IMR-90 (cell line): ENCODE results near the gene UNC50. TPM values are rescaled to one million over a fixed set of nuclear protein-coding genes. Genes with fewer than 3 reads are reported as not detected.

Experiments
- ATAC-seq: fragments of 200-7000 bp; cut with Tn5 transposase; 2 replicates; pipeline ENCODE4 v1.9.1; 2020; ENCODE audit warnings: low read depth, mild to moderate bottlenecking, moderate library complexity
- BruUV-seq: library from RNA; stranded (reverse); fragments of 400-500 nt; replicated peaks from 2 replicates; lab custom pipeline; 2021; lab: Mats Ljungman, UMichigan
- CTCF ChIA-PET: fragments of 300-600 bp; formaldehyde crosslinking; extraction: SDS; loops from one replicate; lab custom pipeline; 2021; ENCODE audit warnings: antibody characterized with exemption; lab: Yijun Ruan, JAX
- POLR2A ChIA-PET: fragments of 300-600 bp; sonication (Branson Sonifier 250); formaldehyde crosslinking; loops from one replicate; lab custom pipeline; 2022; ENCODE audit warnings: antibody characterized with exemption; ENCODE audit not compliant: unreplicated experiment; lab: Charles Lee
- DNase-seq: peaks from one replicate; pipeline ENCODE4 v3.0.0; 2013
- H2AFZ ChIP-seq: replicated peaks from 2 replicates; pipeline ENCODE3; 2013; ENCODE audit warnings: low read length, mild to moderate bottlenecking; ENCODE audit not compliant: poor library complexity
- H2AK5ac ChIP-seq: 2 replicates; pipeline ENCODE4 v1.6.1; 2013; ENCODE audit warnings: low read depth, low read length, inconsistent platforms
- H2AK9ac ChIP-seq: replicated peaks from 2 replicates; pipeline ENCODE3; 2013; ENCODE audit warnings: mild to moderate bottlenecking, low read depth, low read length, moderate library complexity; ENCODE audit not compliant: poor library complexity
- H2BK120ac ChIP-seq: 2 replicates; pipeline ENCODE4 v1.6.1; 2013; ENCODE audit warnings: low read depth, low read length, inconsistent platforms
- H2BK15ac ChIP-seq: 3 replicates; pipeline ENCODE4 v1.6.1; 2013; ENCODE audit warnings: low read depth, low read length, inconsistent platforms
- H2BK20ac ChIP-seq: 2 replicates; pipeline ENCODE4 v1.6.1; 2013; ENCODE audit warnings: low read depth, mild to moderate bottlenecking, inconsistent platforms, low read length, moderate library complexity
- H2BK5ac ChIP-seq: 2 replicates; pipeline ENCODE4 v1.6.1; 2013; ENCODE audit warnings: mild to moderate bottlenecking, low read depth, low read length, inconsistent platforms; ENCODE audit not compliant: poor library complexity, severe bottlenecking
- H3K14ac ChIP-seq: replicated peaks from 2 replicates; pipeline ENCODE4 v1.6.1; 2013; ENCODE audit warnings: low read depth, low read length, inconsistent platforms
- H3K18ac ChIP-seq: 2 replicates; pipeline ENCODE4 v1.6.1; 2013; ENCODE audit warnings: low read depth, low read length, control low read depth
- H3K23ac ChIP-seq: 2 replicates; pipeline ENCODE4 v1.6.1; 2013; ENCODE audit warnings: low read depth, low read length, inconsistent platforms
- H3K27ac ChIP-seq: 2 replicates; pipeline ENCODE4 v1.5.1; 2013; ENCODE audit warnings: mild to moderate bottlenecking, control low read depth, low read length; ENCODE audit not compliant: insufficient read depth
- H3K27me3 ChIP-seq: 2 replicates; pipeline ENCODE4 v1.6.1; 2013; ENCODE audit warnings: low read length; ENCODE audit not compliant: control insufficient read depth, insufficient read depth
- H3K36me3 ChIP-seq: 2 replicates; pipeline ENCODE4 v1.6.1; 2013; ENCODE audit warnings: low read length, mixed read lengths; ENCODE audit not compliant: control insufficient read depth, insufficient read depth
- H3K4ac ChIP-seq: 2 replicates; pipeline ENCODE4 v1.6.1; 2013; ENCODE audit warnings: low read depth, low read length, inconsistent platforms
- H3K4me1 ChIP-seq: 2 replicates; pipeline ENCODE4 v1.6.1; 2013; ENCODE audit warnings: low read length, mixed read lengths; ENCODE audit not compliant: control insufficient read depth, insufficient read depth
- H3K4me2 ChIP-seq: 2 replicates; pipeline ENCODE4 v1.6.1; 2013; ENCODE audit warnings: low read depth, mild to moderate bottlenecking, control low read depth, low read length, moderate library complexity
- H3K4me3 ChIP-seq: 2 replicates; pipeline ENCODE4 v1.5.1; 2013; ENCODE audit warnings: low read depth, mild to moderate bottlenecking, control low read depth, low read length, moderate library complexity; ENCODE audit not compliant: insufficient read depth
- H3K56ac ChIP-seq: 2 replicates; pipeline ENCODE4 v1.6.1; 2013; ENCODE audit warnings: low read length, inconsistent platforms; ENCODE audit not compliant: insufficient read depth; ENCODE audit errors: extremely low read depth
- H3K79me1 ChIP-seq, 2 experiments: 2 replicates each; pipeline ENCODE4 v1.6.1; 2013; ENCODE audit warnings: low read length in 2 of 2, inconsistent platforms in 1 of 2, low read depth in 1 of 2
- H3K9ac ChIP-seq: 2 replicates; pipeline ENCODE4 v1.6.1; 2013; ENCODE audit warnings: low read depth, low read length, control low read depth
- H3K9me1 ChIP-seq: 2 replicates; pipeline ENCODE4 v1.6.1; 2013; ENCODE audit warnings: low read length, inconsistent platforms; ENCODE audit not compliant: insufficient read depth
- H3K9me3 ChIP-seq: 2 replicates; pipeline ENCODE4 v1.6.1; 2013; ENCODE audit warnings: low read length; ENCODE audit not compliant: control insufficient read depth, insufficient read depth
- H4K20me1 ChIP-seq: 2 replicates; pipeline ENCODE4 v1.6.1; 2013; ENCODE audit warnings: low read length, inconsistent platforms; ENCODE audit not compliant: insufficient read depth
- H4K5ac ChIP-seq: 2 replicates; pipeline ENCODE4 v1.6.1; 2013; ENCODE audit warnings: mild to moderate bottlenecking, low read depth, low read length, control low read depth
- H4K8ac ChIP-seq, 2 experiments: 2 replicates each; pipeline ENCODE4 v1.6.1; 2013; ENCODE audit warnings: low read depth in 2 of 2, low read length in 2 of 2, control low read depth in 1 of 2, inconsistent platforms in 1 of 2
- H4K91ac ChIP-seq: 2 replicates; pipeline ENCODE4 v1.6.1; 2013; ENCODE audit warnings: low read depth, low read length, inconsistent platforms; ENCODE audit not compliant: insufficient read depth
- MXI1 ChIP-seq: IDR thresholded peaks from 2 replicates; pipeline ENCODE4 v1.6.1; 2012; ENCODE audit warnings: low read depth, mild to moderate bottlenecking, low read length, moderate library complexity, borderline replicate concordance
- RCOR1 ChIP-seq: IDR thresholded peaks from 2 replicates; pipeline ENCODE4 v1.6.1; 2012; ENCODE audit warnings: mild to moderate bottlenecking, low read length, improper control_type of control experiment; ENCODE audit not compliant: insufficient replicate concordance
- WGBS, 2 experiments: methylation state at CpG; one replicate each; pipeline versions ENCODE4 v1.1.5 to v1.1.7; 2013; ENCODE audit warnings: missing lambda C conversion rate in 2 of 2; ENCODE audit not compliant: insufficient read length in 1 of 2; ENCODE audit errors: extremely low coverage in 2 of 2; 5-methylcytosine and 5-hydroxymethylcytosine counted together
- dilution Hi-C: fragments of 300-500 bp; cut with HindIII; formaldehyde crosslinking; loops from one replicate; pipeline ENCODE4 v1.14.3; 2018; ENCODE audit warnings: low sequenced_read_pairs; ENCODE audit not compliant: unreplicated experiment
- in situ Hi-C: fragments of 300-500 bp; cut with MboI; formaldehyde crosslinking; loops from 3 replicates; pipeline ENCODE4 v1.14.3; 2019; ENCODE audit warnings: low sequenced_read_pairs, inconsistent platforms, mixed read lengths
- intact Hi-C: fragments of 100-400 bp; cut with micrococcal nuclease; formaldehyde crosslinking; loops from 2 replicates; pipeline ENCODE4 v1.10.0; 2022
- polyA plus RNA-seq, 3 experiments: library from polyadenylated mRNA; depleted of rRNA; stranded (reverse); fragments of >200 nt; gene quantifications; 2 replicates each; pipeline ENCODE4 v1.2.3, GENCODE V29; 2012; ENCODE audit warnings: low replicate concordance in 1 of 3
- total RNA-seq: library from RNA; depleted of rRNA; stranded (reverse); fragments of >200 nt; gene quantifications from 2 replicates; pipeline ENCODE4 v1.2.3, GENCODE V29; 2012

UNC50 gene
- total and polyA plus RNA-seq, 2 of the 4 experiments (the other 2 are of a cell fraction), result 18.3 to 34.1 TPM

DNA sequence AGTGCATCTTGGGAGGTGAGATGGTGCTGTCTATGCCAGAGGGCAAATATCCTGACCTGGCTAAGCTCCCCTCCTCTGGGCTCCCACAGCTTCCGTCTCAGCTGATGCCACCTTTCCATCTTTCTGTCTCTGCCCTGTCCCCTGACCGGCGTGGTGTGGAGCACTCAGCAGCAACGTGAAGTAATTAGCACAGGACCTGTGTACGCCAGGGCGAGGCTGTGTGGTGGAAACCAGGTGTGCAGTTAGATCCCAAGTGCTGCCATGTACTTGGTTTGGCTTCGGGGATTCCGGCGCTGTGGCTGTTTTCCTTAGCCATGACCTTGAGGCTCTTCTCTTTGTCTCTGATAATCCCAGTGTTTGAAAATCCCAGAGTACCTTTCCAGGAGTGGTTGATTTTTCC, 36.6 kb upstream of the UNC50 start:
- Histone ChIP-seq H2AFZ (no peak overlapping the region), H2AK5ac (no peak overlapping the region), H3K9me1 (peaks cover 10% of the 10 kb centered on the region), H3K14ac (no peak overlapping the region), H3K4me1 (0 out of 2 replicates have a peak, but pooled peaks cover 3% of the 10 kb centered on the region), H3K9ac (no peak overlapping the region), H3K18ac (no peak overlapping the region), H3K4me3 (no peak overlapping the region), H4K5ac (no peak overlapping the region), H3K23ac (no peak overlapping the region), H3K9me3 (no peaks in the 10 kb centered on the region), H3K56ac (no peak overlapping the region), H4K8ac (no peak overlapping the region), H2BK15ac (no peak overlapping the region), H3K27me3 (no peaks in the 10 kb centered on the region), H2BK120ac (no peak overlapping the region), H3K36me3 (peaks cover 32% of the 10 kb centered on the region), H2AK9ac (no peak overlapping the region), H4K91ac (no peak overlapping the region), H3K4ac (no peak overlapping the region), H2BK20ac (no peak overlapping the region), H4K20me1 (peaks cover 4% of the 10 kb centered on the region; the same call in 1 of the 2 replicates), H2BK5ac (no peak overlapping the region), H3K4me2 (no peak overlapping the region), H3K27ac (no peak overlapping the region), H3K79me1 (no peaks in the 10 kb centered on the region; a peak in 1 of 4 replicates)
- ATAC-seq, result no peak
- in situ Hi-C loops (no loop called here), intact Hi-C loops (no loop called here), dilution Hi-C loops (no loop called here)
- no peak for DNase-seq
- 95% methylated on average over 5 of the region's 9 CpGs; no CpG with 5 or more reads in 1 of the 2 experiments for WGBS, 2 experiments
- ChIA-PET POLR2A (no interaction called here), CTCF (no interaction called here)
- no peak for TF ChIP-seq MXI1
- no peak for TF ChIP-seq RCOR1
- BruUV-seq, result no TSS peak
